Measurements from ENCODE around the gene PRKAA2. TPM values are rescaled to one million over a fixed set of nuclear protein-coding genes. Genes with fewer than 3 reads are reported as not detected.

Gene PRKAA2
- polyA plus RNA-seq, 3 donors = not detected

GRCh38 chr1:56648546-56648945 lies 3.4 kb downstream of the PRKAA2 start:
- Histone ChIP-seq H3K9ac (ENCODE audit: insufficient read depth, low read length, poor library complexity, severe bottlenecking) (no peak overlapping the region), H3K27ac (ENCODE audit: low read depth in 1 of 2, low read length in 2 of 2) (no peak overlapping the region), H3K27me3 (ENCODE audit: control insufficient read depth in 2 of 2, insufficient read depth in 2 of 2, low read length in 2 of 2) (peaks cover 36 to 45% of the 10 kb centered on the region in 2 donors), H3K36me3 (replicated peaks in 1 of 2; ENCODE audit: control insufficient read depth in 1 of 2, insufficient read depth in 2 of 2, low read length in 2 of 2) (no peaks in the 10 kb centered on the region), H2AFZ (ENCODE audit: insufficient read depth, low read depth, low read length, poor library complexity, severe bottlenecking) (no peak overlapping the region), H3K9me3 (replicated peaks in 1 of 2; ENCODE audit: control insufficient read depth in 1 of 2, insufficient read depth in 1 of 2, low read length in 2 of 2) (peaks cover 0 to 9% of the 10 kb centered on the region in 2 donors), H3K4me1 (ENCODE audit: control insufficient read depth in 1 of 2, insufficient read depth in 2 of 2, low read length in 2 of 2) (peaks cover 0 to 4% of the 10 kb centered on the region in 2 donors), H3K4me3 (replicated peaks in 1 of 3; ENCODE audit: low read depth in 2 of 3, low read length in 3 of 3) (no peak overlapping the region), H3K4me2 (replicated peaks; ENCODE audit: extremely low read depth, low read length, poor library complexity, severe bottlenecking) (no peak overlapping the region), H4K20me1 (ENCODE audit: insufficient read depth, low read length) (no peaks in the 10 kb centered on the region), H3K79me2 (ENCODE audit: insufficient read depth, low read length) (no peaks in the 10 kb centered on the region)
- H3K27ac Mint-ChIP-seq = no peak overlapping the region
- H3K4me3 Mint-ChIP-seq = no peak overlapping the region
- no peak for TF ChIP-seq CTCF (IDR thresholded peaks at IDR 0.05)
- WGBS (ENCODE audit: insufficient coverage) = no CpG with 5 or more reads among the region's 4 CpGs
- H3K36me3 Mint-ChIP-seq = peaks cover 0 to 6% of the 10 kb centered on the region in 2 donors
- H3K4me1 Mint-ChIP-seq = peaks cover 10% of the 10 kb centered on the region
- peaks cover 36 to 48% (median 41%) of the 10 kb centered on the region in 3 donors for H3K27me3 Mint-ChIP-seq (ENCODE audit: low read depth in 3 of 3)
- intact Hi-C loops (cut with micrococcal nuclease) = no loop called here
- no peak for DNase-seq
- peaks cover 0 to 12% (median 6%) of the 10 kb centered on the region in 7 donors for H3K9me3 Mint-ChIP-seq

DNA sequence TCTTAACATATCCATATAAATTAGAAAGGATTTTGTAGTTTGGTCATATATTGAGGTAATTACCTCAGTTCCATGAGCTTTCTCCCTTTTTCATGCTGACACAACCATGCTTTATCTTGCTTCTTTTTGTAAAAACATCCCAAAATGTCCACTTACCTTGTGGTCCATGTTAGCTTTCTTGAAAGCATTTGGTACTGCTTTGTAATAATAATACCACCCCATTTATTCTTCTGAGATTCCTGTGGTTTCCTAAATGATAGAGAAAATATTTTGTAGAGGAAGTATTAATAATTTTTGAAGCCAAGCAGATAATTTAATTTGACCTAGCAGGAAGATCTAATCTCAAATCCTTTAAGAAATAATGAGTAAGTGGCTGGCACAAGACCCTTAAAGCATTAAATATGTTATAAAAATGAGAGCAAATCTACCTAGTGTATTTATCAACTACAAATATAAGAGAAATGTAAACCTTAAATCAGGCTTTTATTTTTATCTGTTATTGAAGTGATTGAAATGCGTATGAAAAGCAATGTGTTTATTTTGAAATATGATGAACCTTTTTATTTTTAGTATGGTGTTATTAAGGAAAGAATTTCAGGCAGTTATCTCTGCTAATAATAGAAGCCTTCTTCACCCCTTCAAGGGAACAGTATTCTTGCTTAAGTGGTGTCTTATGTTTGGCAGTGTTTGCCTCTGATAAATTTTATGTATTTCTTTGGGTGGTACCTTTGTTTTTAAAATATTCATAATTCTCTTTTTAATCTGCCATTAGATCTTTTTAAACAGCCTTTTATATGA lies 9.2 kb downstream of the PRKAA2 start:
- no peaks in the 10 kb centered on the region for H3K4me1 ChIP-seq (ENCODE audit: control insufficient read depth in 1 of 2, insufficient read depth in 2 of 2, low read length in 2 of 2)
- H3K4me3 Mint-ChIP-seq = no peak overlapping the region
- H2AFZ ChIP-seq (ENCODE audit: insufficient read depth, low read depth, low read length, poor library complexity, severe bottlenecking) = no peak overlapping the region
- no peak for DNase-seq
- no peak overlapping the region for H3K27ac Mint-ChIP-seq
- no peaks in the 10 kb centered on the region for H4K20me1 ChIP-seq (ENCODE audit: insufficient read depth, low read length)
- no peak overlapping the region for H3K4me2 ChIP-seq (replicated peaks; ENCODE audit: extremely low read depth, low read length, poor library complexity, severe bottlenecking)
- no peak overlapping the region for H3K27ac ChIP-seq (ENCODE audit: low read depth in 1 of 2, low read length in 2 of 2)
- no peaks in the 10 kb centered on the region for H3K36me3 ChIP-seq (replicated peaks in 1 of 2; ENCODE audit: control insufficient read depth in 1 of 2, insufficient read depth in 2 of 2, low read length in 2 of 2)
- TF ChIP-seq CTCF (IDR thresholded peaks at IDR 0.05) = no peak
- no peak overlapping the region for H3K9ac ChIP-seq (ENCODE audit: insufficient read depth, low read length, poor library complexity, severe bottlenecking)
- no peaks in the 10 kb centered on the region for H3K27me3 ChIP-seq (ENCODE audit: control insufficient read depth in 2 of 2, insufficient read depth in 2 of 2, low read length in 2 of 2)
- no peaks in the 10 kb centered on the region for H3K36me3 Mint-ChIP-seq
- H3K9me3 Mint-ChIP-seq = peaks cover 3 to 18% (median 8%) of the 10 kb centered on the region in 7 donors
- peaks cover 0 to 5% (median 2%) of the 10 kb centered on the region in 3 donors for H3K27me3 Mint-ChIP-seq (ENCODE audit: low read depth in 3 of 3)
- no CpG with 5 or more reads among the region's 1 CpG for WGBS (ENCODE audit: insufficient coverage)
- peaks cover 0 to 13% of the 10 kb centered on the region in 2 donors for H3K9me3 ChIP-seq (replicated peaks in 1 of 2; ENCODE audit: control insufficient read depth in 1 of 2, insufficient read depth in 1 of 2, low read length in 2 of 2)
- no peak overlapping the region for H3K4me3 ChIP-seq (replicated peaks in 1 of 3; ENCODE audit: low read depth in 2 of 3, low read length in 3 of 3)
- intact Hi-C loops (cut with micrococcal nuclease) = no loop called here
- no peaks in the 10 kb centered on the region for H3K79me2 ChIP-seq (ENCODE audit: insufficient read depth, low read length)
- no peaks in the 10 kb centered on the region for H3K4me1 Mint-ChIP-seq
